Measurements from ENCODE around the gene ARID1B.

Gene ARID1B

DNA sequence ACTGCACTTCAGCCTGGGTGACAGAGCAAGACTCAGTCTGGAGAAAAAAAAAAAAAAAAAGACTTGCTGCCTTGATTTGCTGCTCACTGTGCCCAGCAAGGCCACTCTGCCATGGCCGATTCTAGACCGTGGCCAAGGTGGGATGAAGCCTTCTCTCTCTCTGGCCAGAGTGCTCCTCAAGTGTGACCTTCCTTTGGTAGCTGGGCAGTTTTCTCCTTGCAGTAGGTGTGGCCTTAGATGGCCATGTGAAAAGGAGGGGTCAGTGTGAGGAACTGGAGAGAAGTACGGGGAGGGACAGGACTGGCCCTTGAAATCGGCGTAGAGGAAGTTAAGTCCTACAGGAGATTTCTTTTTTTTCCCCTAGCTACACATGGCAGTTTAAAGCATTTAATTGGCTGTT is 272.0 kb downstream of the ARID1B start:
- no peak for DNase-seq (ENCODE audit: extremely low spot score)
- ChIA-PET POLR2A (no interaction called here), CTCF (interaction anchor here (1.0 kb wide), 1 partner anchor 15 kb away, joined by 4 read pairs; no protein-coding TSS in a partner anchor)
- no peak for TF ChIP-seq CTCF (IDR thresholded peaks at IDR 0.05; ENCODE audit: control extremely low read depth, extremely low read depth, low read depth, missing control alignments)

DNA sequence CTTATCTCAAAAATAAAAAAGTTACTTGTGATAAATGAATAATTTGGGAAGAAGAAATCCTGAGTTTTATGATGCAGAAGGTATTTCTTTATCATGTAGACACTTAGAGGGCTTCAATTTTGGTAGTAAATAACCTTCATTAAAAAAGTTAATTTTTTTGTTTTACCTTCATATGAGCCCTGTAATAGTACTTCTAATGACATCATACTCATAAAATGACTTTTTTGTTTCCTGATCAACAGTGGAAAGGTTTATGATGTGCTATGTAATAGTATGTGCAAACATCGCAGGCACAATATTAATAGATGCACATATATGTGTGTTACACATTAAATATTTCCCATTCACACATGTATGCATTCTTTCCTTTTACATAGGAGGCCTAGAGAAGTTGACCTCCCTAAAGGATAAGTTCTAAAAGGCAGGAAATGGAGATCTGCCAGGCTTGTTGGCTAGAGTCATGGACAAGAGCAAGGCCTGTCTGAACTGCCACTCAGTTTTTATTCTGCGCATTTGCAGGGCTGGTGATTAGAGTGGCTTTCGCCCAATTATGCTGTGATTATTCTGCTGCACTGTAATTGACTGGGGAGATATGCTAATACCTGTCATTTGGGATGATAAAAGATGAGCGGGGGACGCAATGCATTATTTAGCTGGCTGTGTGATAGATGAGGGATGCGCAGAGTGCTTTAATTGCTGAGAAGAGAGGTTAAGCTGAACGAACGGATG is 273.5 kb downstream of the ARID1B start:
- ChIA-PET POLR2A (no interaction called here), CTCF (no interaction called here)
- no peak for DNase-seq (ENCODE audit: extremely low spot score)
- no peak for TF ChIP-seq CTCF (IDR thresholded peaks at IDR 0.05; ENCODE audit: control extremely low read depth, extremely low read depth, low read depth, missing control alignments)

GRCh38 chr6:157054531-157054979 is 277.4 kb downstream of the ARID1B start:
- POLR2A ChIA-PET: no interaction called here
- TF ChIP-seq CTCF (IDR thresholded peaks at IDR 0.05; ENCODE audit: control extremely low read depth, extremely low read depth, low read depth, missing control alignments): no peak

GRCh38 chr6:157055863-157056262 is 278.7 kb downstream of the ARID1B start:
- CTCF ChIA-PET: interaction anchor here (1.8 to 5.0 kb wide), 3 partner anchors 8 to 25 kb away, joined by 6 to 30 read pairs (median 8); no protein-coding TSS in a partner anchor
- DNase-seq (ENCODE audit: extremely low spot score): no peak
- TF ChIP-seq CTCF (IDR thresholded peaks at IDR 0.05; ENCODE audit: control extremely low read depth, extremely low read depth, low read depth, missing control alignments): no peak
- POLR2A ChIA-PET: no interaction called here

More at GRCh38 chr6:157054531-157054979, 277.4 kb downstream of the ARID1B start:
- peak; percentile 40 for DNase-seq (ENCODE audit: extremely low spot score)
- CTCF ChIA-PET: interaction anchor here (1.8 to 5.0 kb wide), 4 partner anchors 10 to 27 kb away, joined by 8 to 30 read pairs (median 10); no protein-coding TSS in a partner anchor

- CTCF ChIA-PET: interaction anchor here (1.8 to 5.0 kb wide), 3 partner anchors 8 to 25 kb away, joined by 6 to 30 read pairs (median 8); no protein-coding TSS in a partner anchor
Observed at GRCh38 chr6:157056275-157056674, 279.1 kb downstream of the ARID1B start.

DNA sequence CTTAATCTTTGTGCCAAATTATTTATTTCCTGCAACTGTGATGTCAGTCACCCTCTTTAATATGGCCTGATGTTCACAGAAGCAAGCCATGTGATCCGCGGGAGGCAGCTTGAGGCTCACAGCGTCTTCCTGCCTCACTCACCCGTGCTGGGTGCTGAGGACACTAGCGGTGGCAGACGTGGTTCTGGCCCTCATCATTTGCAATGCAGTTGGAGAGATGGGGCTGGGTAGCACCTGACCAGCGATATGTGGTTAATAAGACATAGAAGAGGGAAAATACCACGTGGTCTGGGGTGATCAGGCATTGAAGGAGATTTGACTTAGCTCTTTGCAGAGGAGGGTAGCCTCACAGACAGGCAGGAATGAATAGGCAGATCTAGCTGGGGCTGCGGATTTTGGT is 281.4 kb downstream of the ARID1B start:
- no peak for DNase-seq (ENCODE audit: extremely low spot score)
- ChIA-PET POLR2A (no interaction called here), CTCF (interaction anchor here (0.8 to 1.5 kb wide), 3 partner anchors 10 to 14 kb away, joined by 3 read pairs; no protein-coding TSS in a partner anchor)
- TF ChIP-seq CTCF (IDR thresholded peaks at IDR 0.05; ENCODE audit: control extremely low read depth, extremely low read depth, low read depth, missing control alignments): no peak

More at GRCh38 chr6:157056275-157056674, 279.1 kb downstream of the ARID1B start:
- TF ChIP-seq CTCF (IDR thresholded peaks at IDR 0.05; ENCODE audit: control extremely low read depth, extremely low read depth, low read depth, missing control alignments): no peak
- peak; percentile 33 for DNase-seq (ENCODE audit: extremely low spot score)
- POLR2A ChIA-PET: no interaction called here

Data from GM10248 (cell line).